Trophoblast cell (in vitro differentiated cells and primary cell): ENCODE results near the gene RAB11FIP3.

Experiments
- DNase-seq, 2 donors: peaks; one replicate each; pipeline ENCODE4 v3.0.0-alpha.2; 2016
- H2AFZ ChIP-seq: 2 replicates; pipeline ENCODE4 v1.6.1; 2013; ENCODE audit warnings: low read length, moderate library complexity, mild to moderate bottlenecking; ENCODE audit not compliant: insufficient read depth, poor library complexity
- H2AK5ac ChIP-seq: 2 replicates; pipeline ENCODE4 v1.6.1; 2013; ENCODE audit warnings: mild to moderate bottlenecking, low read length
- H2BK120ac ChIP-seq: 2 replicates; pipeline ENCODE4 v1.6.1; 2013; ENCODE audit warnings: low read length, mild to moderate bottlenecking, moderate library complexity; ENCODE audit not compliant: insufficient read depth, poor library complexity
- H2BK12ac ChIP-seq: 2 replicates; pipeline ENCODE4 v1.6.1; 2013; ENCODE audit warnings: mild to moderate bottlenecking, low read length, moderate library complexity
- H2BK5ac ChIP-seq: 2 replicates; pipeline ENCODE4 v1.6.1; 2013; ENCODE audit warnings: low read length, low read depth, moderate library complexity, mild to moderate bottlenecking; ENCODE audit not compliant: poor library complexity
- H3K14ac ChIP-seq: 2 replicates; pipeline ENCODE4 v1.6.1; 2013; ENCODE audit warnings: mild to moderate bottlenecking, low read length
- H3K18ac ChIP-seq: 2 replicates; pipeline ENCODE4 v1.6.1; 2013; ENCODE audit warnings: mild to moderate bottlenecking, low read length
- H3K23ac ChIP-seq: 2 replicates; pipeline ENCODE4 v1.6.1; 2013; ENCODE audit warnings: low read length
- H3K27ac ChIP-seq: 2 replicates; pipeline ENCODE4 v1.5.1; 2013; ENCODE audit warnings: low read depth, mild to moderate bottlenecking, inconsistent platforms, low read length, moderate library complexity
- H3K27me3 ChIP-seq: 2 replicates; pipeline ENCODE4 v1.6.1; 2013; ENCODE audit warnings: inconsistent platforms, mild to moderate bottlenecking, low read length, moderate library complexity; ENCODE audit not compliant: insufficient read depth
- H3K36me3 ChIP-seq, 2 experiments: 1 replicate in 1 of 2; 2 replicates in 1 of 2; pipeline ENCODE4 v1.6.1; 2013; ENCODE audit warnings: low read length in 2 of 2, mild to moderate bottlenecking in 2 of 2, moderate library complexity in 1 of 2; ENCODE audit not compliant: insufficient read depth in 2 of 2, control insufficient read depth in 1 of 2
- H3K4ac ChIP-seq: 2 replicates; pipeline ENCODE4 v1.6.1; 2013; ENCODE audit warnings: low read depth, mild to moderate bottlenecking, low read length, moderate library complexity
- H3K4me1 ChIP-seq, 2 experiments: 1 replicate in 1 of 2; 2 replicates in 1 of 2; pipeline ENCODE4 v1.6.1; 2013; ENCODE audit warnings: low read length in 2 of 2, mild to moderate bottlenecking in 2 of 2, moderate library complexity in 1 of 2; ENCODE audit not compliant: insufficient read depth in 2 of 2, control insufficient read depth in 1 of 2
- H3K4me2 ChIP-seq: 2 replicates; pipeline ENCODE4 v1.6.1; 2013; ENCODE audit warnings: inconsistent platforms, mild to moderate bottlenecking, low read length, moderate library complexity
- H3K4me3 ChIP-seq: 2 replicates; pipeline ENCODE4 v1.5.1; 2013; ENCODE audit warnings: mild to moderate bottlenecking, low read depth, low read length, inconsistent platforms
- H3K79me1 ChIP-seq: one replicate; pipeline ENCODE4 v1.6.1; 2013; ENCODE audit warnings: low read length
- H3K79me2 ChIP-seq: 2 replicates; pipeline ENCODE4 v1.6.1; 2013; ENCODE audit warnings: low read length, mild to moderate bottlenecking; ENCODE audit not compliant: control insufficient read depth, insufficient read depth, poor library complexity
- H3K9ac ChIP-seq: 2 replicates; pipeline ENCODE4 v1.6.1; 2013; ENCODE audit warnings: mild to moderate bottlenecking, low read length
- H3K9me3 ChIP-seq: 2 replicates; pipeline ENCODE4 v1.6.1; 2013; ENCODE audit warnings: low read depth, mild to moderate bottlenecking, control low read depth, inconsistent platforms, low read length; ENCODE audit not compliant: insufficient read depth
- H4K12ac ChIP-seq: 2 replicates; pipeline ENCODE4 v1.6.1; 2013; ENCODE audit warnings: low read depth, mild to moderate bottlenecking, low read length, moderate library complexity
- H4K8ac ChIP-seq: 2 replicates; pipeline ENCODE4 v1.6.1; 2013; ENCODE audit warnings: low read depth, mild to moderate bottlenecking, low read length, moderate library complexity
- H4K91ac ChIP-seq: one replicate; pipeline ENCODE4 v1.6.1; 2013; ENCODE audit warnings: low read depth, mild to moderate bottlenecking, low read length, moderate library complexity
- WGBS: extraction: QIAGEN DNeasy Blood & Tissue Kit; methylation state at CpG from one replicate; pipeline ENCODE4 v1.1.7; 2013; ENCODE audit warnings: missing lambda C conversion rate; ENCODE audit not compliant: insufficient read length, insufficient coverage; ENCODE audit errors: extremely low coverage; 5-methylcytosine and 5-hydroxymethylcytosine counted together

RAB11FIP3 gene

GRCh38 chr16:397135-397661, 28.3 kb upstream of the RAB11FIP3 start, which contains the start of gene NME4:
NME4 (plus strand) TSS chr16:397199; CDS start chr16:397223, 24 bp downstream.
- H3K9ac ChIP-seq, result peak within 1 kb of the TSS; percentile 83
- H3K36me3 ChIP-seq, result peaks cover 20 to 24% of the 10 kb centered on the region in 2 experiments
- H2AFZ ChIP-seq, result peak within 1 kb of the TSS; percentile 89
- peak within 1 kb of the TSS; percentile 88 for H2BK120ac ChIP-seq
- no peaks in the 10 kb centered on the region for H3K27me3 ChIP-seq
- WGBS, result no CpG with 5 or more reads among the region's 75 CpGs
- H3K18ac ChIP-seq, result peak within 1 kb of the TSS; percentile 94
- H3K4me2 ChIP-seq, result peak within 1 kb of the TSS; percentile 84
- peak within 1 kb of the TSS; percentile 68 for H3K27ac ChIP-seq
- H3K79me2 ChIP-seq, result peaks cover 7% of the 10 kb centered on the region
- peak within 1 kb of the TSS; percentile 82 for H3K4me3 ChIP-seq
- H3K14ac ChIP-seq, result peak within 1 kb of the TSS; percentile 97
- H3K23ac ChIP-seq, result no peak within 1 kb of the TSS
- H3K9me3 ChIP-seq, result peaks cover 2% of the 10 kb centered on the region
- peaks cover 9% of the 10 kb centered on the region for H3K79me1 ChIP-seq
- peak; percentile 63 to 74 for DNase-seq
- peak within 1 kb of the TSS; percentile 77 for H2AK5ac ChIP-seq
- peak within 1 kb of the TSS; percentile 34 for H2BK12ac ChIP-seq
- H4K12ac ChIP-seq, result peak within 1 kb of the TSS; percentile 86
- H3K4ac ChIP-seq, result peak within 1 kb of the TSS; percentile 78
- peak within 1 kb of the TSS; percentile 95 for H4K91ac ChIP-seq
- peaks cover 4 to 13% of the 10 kb centered on the region in 2 experiments for H3K4me1 ChIP-seq
- H4K8ac ChIP-seq, result peak within 1 kb of the TSS; percentile 87
- peak within 1 kb of the TSS; percentile 34 for H2BK5ac ChIP-seq

GRCh38 chr16:397736-398332, 27.6 kb upstream of the RAB11FIP3 start:
- H2BK5ac ChIP-seq, result no peak overlapping the region
- H3K79me2 ChIP-seq, result peaks cover 7% of the 10 kb centered on the region
- no CpG with 5 or more reads among the region's 29 CpGs for WGBS

GRCh38 chr16:398561-399339, 26.7 kb upstream of the RAB11FIP3 start:
- Histone ChIP-seq H3K18ac (peak overlapping the region; percentile 8), H2BK5ac (peak overlapping the region; percentile 7), H3K4me1 (peaks cover 4 to 13% of the 10 kb centered on the region in 2 experiments), H3K4me3 (no peak overlapping the region), H3K9ac (no peak overlapping the region), H3K4me2 (no peak overlapping the region), H3K36me3 (peaks cover 20 to 24% of the 10 kb centered on the region in 2 experiments), H3K23ac (no peak overlapping the region), H2BK120ac (no peak overlapping the region), H3K79me1 (peaks cover 9% of the 10 kb centered on the region), H4K91ac (no peak overlapping the region), H2AFZ (no peak overlapping the region), H2AK5ac (no peak overlapping the region), H3K27ac (peak overlapping the region; percentile 29), H3K79me2 (peaks cover 7% of the 10 kb centered on the region), H3K4ac (no peak overlapping the region), H3K27me3 (no peaks in the 10 kb centered on the region), H3K9me3 (no peaks in the 10 kb centered on the region), H2BK12ac (no peak overlapping the region), H3K14ac (no peak overlapping the region), H4K12ac (no peak overlapping the region), H4K8ac (no peak overlapping the region)
- DNase-seq, result peak in 1 of 2 donors; percentile 10
- WGBS, result no CpG with 5 or more reads among the region's 24 CpGs

More at GRCh38 chr16:397736-398332, 27.6 kb upstream of the RAB11FIP3 start:
- peak; percentile 78 to 80 for DNase-seq
- no peak overlapping the region for H3K23ac ChIP-seq
- H3K36me3 ChIP-seq, result peaks cover 20 to 24% of the 10 kb centered on the region in 2 experiments
- H3K9me3 ChIP-seq, result no peaks in the 10 kb centered on the region
- no peak overlapping the region for H3K14ac ChIP-seq
- H3K4me2 ChIP-seq, result peak overlapping the region; percentile 2
- no peak overlapping the region for H3K4ac ChIP-seq
- H3K9ac ChIP-seq, result no peak overlapping the region
- H3K79me1 ChIP-seq, result peaks cover 9% of the 10 kb centered on the region
- no peak overlapping the region for H2BK12ac ChIP-seq
- H2AK5ac ChIP-seq, result no peak overlapping the region
- H3K4me3 ChIP-seq, result no peak overlapping the region
- no peak overlapping the region for H3K18ac ChIP-seq
- peak overlapping the region; percentile 17 for H4K8ac ChIP-seq
- no peak overlapping the region for H2AFZ ChIP-seq
- H2BK120ac ChIP-seq, result no peak overlapping the region
- no peak overlapping the region for H4K12ac ChIP-seq
- peaks cover 4 to 13% of the 10 kb centered on the region in 2 experiments for H3K4me1 ChIP-seq
- peak overlapping the region; percentile 68 for H3K27ac ChIP-seq
- H4K91ac ChIP-seq, result no peak overlapping the region
- H3K27me3 ChIP-seq, result no peaks in the 10 kb centered on the region

- no CpG with 5 or more reads among the region's 22 CpGs for WGBS
- H3K4me2 ChIP-seq, result no peak overlapping the region
- no peak overlapping the region for H3K4me3 ChIP-seq
- H4K8ac ChIP-seq, result no peak overlapping the region
- H3K23ac ChIP-seq, result no peak overlapping the region
- no peak overlapping the region for H4K91ac ChIP-seq
- H2AK5ac ChIP-seq, result no peak overlapping the region
- no peak overlapping the region for H4K12ac ChIP-seq
- peaks cover 9% of the 10 kb centered on the region for H3K79me1 ChIP-seq
- no peak overlapping the region for H2BK120ac ChIP-seq
- no peak overlapping the region for H3K4ac ChIP-seq
- H2BK12ac ChIP-seq, result no peak overlapping the region
- peaks cover 4 to 13% of the 10 kb centered on the region in 2 experiments for H3K4me1 ChIP-seq
- no peak overlapping the region for H2AFZ ChIP-seq
- H2BK5ac ChIP-seq, result no peak overlapping the region
- no peaks in the 10 kb centered on the region for H3K27me3 ChIP-seq
- no peak overlapping the region for H3K14ac ChIP-seq
- H3K79me2 ChIP-seq, result peaks cover 7% of the 10 kb centered on the region
- peaks cover 20 to 24% of the 10 kb centered on the region in 2 experiments for H3K36me3 ChIP-seq
- no peak for DNase-seq
- H3K27ac ChIP-seq, result no peak overlapping the region
- peak overlapping the region; percentile 8 for H3K18ac ChIP-seq
- no peak overlapping the region for H3K9ac ChIP-seq
- H3K9me3 ChIP-seq, result no peaks in the 10 kb centered on the region
These were observed 26.0 kb upstream of the RAB11FIP3 start for GRCh38 chr16:399340-400019.
